SHP77 treated with DMSO at 0.1 percent for 48 hours (cell line): ENCODE data around the gene ATP5PB.

Source experiments
- DNase-seq: peaks from one replicate; lab custom pipeline; 2025; lab: John Stamatoyannopoulos, UW

Gene ATP5PB

DNA sequence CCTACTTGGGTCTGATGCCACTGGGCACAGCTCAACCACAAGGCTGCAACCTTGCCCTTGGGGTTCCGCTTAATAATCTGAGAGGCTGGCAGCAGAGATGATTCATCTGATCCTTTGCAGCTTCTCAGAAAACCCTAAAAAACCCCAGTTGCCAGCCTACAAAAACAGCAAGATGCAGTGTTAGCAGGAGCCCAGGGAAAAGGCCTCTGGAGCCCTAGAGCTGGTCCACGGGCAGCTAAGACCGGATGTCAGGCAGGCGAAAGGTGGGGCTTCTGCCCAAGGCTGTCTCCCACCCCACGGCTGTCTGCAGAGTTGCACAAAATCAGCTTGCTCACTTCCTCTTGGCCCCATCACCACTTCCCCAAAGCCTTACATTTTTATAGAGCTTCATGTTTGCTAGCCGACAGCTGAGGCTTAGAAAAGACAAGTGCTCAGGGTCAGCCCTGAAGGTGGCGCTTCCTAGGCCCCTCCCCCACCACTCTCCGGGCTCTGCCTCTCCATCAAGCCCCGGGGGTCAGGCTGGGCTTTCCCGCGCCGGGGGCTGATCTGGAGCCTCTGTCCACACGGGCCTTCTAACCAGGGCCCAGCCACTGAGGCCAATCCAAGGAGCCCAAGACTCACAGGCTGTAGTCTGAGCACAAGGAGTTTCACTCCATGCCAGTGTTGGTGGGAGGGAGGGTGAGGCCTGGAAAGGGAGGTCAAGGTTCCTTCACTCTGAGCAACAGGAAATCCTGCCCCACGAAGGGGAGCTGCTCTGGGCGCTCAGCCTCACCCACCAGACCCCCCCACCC, 58.3 kb downstream of the ATP5PB start:
- peak; percentile 61 for DNase-seq

DNA sequence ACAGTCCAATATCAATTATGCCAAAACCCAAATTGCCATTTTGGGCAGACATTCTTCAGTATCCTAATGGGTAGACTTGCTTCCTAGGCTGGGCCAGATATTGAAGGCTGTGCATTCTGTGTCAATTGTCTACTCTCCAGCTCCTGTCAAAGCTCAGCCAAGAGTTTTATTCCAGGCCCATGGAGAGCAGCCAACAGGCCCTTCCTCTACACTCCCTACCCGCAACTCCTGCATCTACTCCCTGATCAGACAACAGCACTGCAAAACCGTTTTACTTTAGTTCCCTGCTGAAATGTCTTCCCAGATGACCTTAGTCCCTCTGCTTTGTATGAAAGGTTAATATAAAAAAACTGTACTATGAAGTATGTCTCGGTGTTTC, 60.7 kb downstream of the ATP5PB start:
- no peak for DNase-seq

DNA sequence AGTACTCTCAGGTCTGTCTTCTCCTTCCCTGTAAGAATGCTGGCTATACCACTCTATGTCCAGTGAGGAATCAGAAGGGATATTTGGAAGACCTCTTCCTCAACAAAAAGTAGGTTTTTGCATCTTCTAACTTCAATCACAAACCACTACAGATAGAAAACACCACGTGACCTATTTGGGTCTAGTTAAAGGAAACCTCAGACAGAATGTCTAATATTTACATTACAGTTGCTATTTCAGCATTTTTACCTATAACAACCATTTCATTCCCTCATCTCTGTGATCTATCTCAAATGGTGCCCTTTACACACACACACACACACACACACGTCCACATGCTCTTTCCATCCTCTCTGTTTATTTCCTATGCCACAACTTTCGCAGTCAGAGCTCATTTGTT, 62.1 kb downstream of the ATP5PB start:
- DNase-seq = no peak
